GM13977 (cell line): ENCODE data around the gene COL5A1.

Source experiments
- DNase-seq: peaks from one replicate; pipeline ENCODE4 v3.0.0; 2012; ENCODE audit warnings: low spot score
- in situ Hi-C: fragments of 300-500 bp; cut with MboI; formaldehyde crosslinking; loops from one replicate; pipeline ENCODE4 v1.12.0; 2022; ENCODE audit warnings: low sequenced_read_pairs, low pct_unique_long_range_greater_than_20kb, mixed read lengths, inconsistent platforms; ENCODE audit not compliant: unreplicated experiment
- TF ChIP-seq, protein P1 (sequence below): IDR thresholded peaks from 2 replicates; pipeline ENCODE4 v1.5.1; 2012; ENCODE audit warnings: mild to moderate bottlenecking, control low read depth; ENCODE audit not compliant: insufficient read depth; ENCODE audit errors: extremely low read depth, missing control alignments

Gene COL5A1

DNA sequence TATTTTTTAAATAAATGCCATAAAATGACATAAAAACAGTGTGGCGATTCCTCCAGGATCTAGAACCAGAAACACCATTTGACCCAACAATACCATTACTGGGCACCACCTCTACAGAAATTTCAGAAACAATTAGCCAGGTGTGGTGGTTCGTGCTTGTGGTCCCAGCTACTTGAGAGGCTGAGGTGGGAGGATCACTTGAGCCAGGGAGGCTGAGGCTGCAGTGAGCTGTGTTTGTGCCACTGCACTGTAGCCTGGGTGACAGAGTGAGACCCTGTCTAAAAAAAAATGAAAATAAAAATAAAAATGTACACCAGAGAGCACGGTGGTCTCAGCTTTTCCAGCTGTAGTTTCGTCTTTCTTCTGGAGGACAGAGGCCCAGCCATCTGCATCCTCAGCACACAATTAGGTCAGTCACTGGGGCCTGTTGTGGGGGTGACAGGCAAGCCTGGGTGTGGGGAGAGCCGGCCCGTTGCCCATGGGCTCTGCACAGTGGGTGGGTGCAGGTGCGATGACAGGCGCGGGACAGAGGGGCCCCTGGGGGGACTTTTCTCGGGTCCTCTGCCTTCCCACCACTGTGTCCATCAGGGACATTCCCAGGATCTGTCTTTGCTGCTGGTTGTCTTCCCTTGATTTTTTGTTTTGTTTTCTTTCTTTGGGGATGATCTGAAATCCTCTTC lies 9.8 kb downstream of the COL5A1 start:
- TF ChIP-seq, protein P1, sequence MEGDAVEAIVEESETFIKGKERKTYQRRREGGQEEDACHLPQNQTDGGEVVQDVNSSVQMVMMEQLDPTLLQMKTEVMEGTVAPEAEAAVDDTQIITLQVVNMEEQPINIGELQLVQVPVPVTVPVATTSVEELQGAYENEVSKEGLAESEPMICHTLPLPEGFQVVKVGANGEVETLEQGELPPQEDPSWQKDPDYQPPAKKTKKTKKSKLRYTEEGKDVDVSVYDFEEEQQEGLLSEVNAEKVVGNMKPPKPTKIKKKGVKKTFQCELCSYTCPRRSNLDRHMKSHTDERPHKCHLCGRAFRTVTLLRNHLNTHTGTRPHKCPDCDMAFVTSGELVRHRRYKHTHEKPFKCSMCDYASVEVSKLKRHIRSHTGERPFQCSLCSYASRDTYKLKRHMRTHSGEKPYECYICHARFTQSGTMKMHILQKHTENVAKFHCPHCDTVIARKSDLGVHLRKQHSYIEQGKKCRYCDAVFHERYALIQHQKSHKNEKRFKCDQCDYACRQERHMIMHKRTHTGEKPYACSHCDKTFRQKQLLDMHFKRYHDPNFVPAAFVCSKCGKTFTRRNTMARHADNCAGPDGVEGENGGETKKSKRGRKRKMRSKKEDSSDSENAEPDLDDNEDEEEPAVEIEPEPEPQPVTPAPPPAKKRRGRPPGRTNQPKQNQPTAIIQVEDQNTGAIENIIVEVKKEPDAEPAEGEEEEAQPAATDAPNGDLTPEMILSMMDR, result no peak
- in situ Hi-C loops, result no loop called here

DNA sequence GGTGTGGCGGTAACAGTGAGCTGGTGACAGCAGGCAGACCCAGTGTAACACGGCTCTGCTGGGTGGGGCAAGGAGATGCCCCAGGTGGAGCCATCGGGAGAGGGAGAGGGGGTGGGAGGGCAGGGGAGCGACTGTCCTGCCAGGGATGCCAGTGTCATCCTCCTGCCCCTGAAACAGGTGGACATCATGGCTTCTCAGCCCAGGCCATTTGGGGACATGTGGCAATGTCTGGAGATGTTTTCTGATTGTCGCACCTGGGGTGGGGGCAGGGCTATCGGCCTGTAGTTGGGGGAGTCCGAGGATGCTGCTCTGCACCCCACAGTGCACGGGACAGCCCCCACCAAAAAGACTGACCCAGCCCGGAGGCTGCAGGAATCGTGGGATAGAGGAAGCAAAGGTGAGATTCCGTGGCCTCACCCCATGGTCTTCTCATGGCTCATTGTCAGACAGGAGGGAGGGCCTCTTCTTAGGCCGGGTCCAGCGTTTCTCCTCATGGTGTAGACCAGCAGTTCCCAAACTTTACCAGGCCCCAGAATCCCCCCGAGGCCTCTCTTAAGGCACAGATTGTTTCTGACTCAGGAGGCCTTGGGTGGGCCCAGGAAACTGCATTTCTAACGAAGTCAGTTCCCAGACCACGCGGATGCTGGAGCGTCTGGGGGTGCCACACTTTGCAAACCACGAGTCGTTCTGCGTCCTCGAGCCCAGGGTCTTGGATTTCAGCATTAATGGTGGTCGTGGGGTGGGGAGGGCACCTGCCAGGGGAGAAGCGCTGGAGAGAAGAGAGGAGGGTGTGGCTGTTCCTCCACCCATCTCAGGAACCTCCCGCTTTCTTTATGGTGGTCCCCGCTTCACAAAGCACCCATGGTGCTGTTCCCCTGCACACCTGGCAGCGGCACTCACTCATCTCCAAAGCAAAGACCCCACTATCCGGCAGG lies 11.0 kb downstream of the COL5A1 start:
- DNase-seq, result no peak
- TF ChIP-seq, protein P1, result no peak
- in situ Hi-C loops, result no loop called here

More for the DNA sequence above, 9.8 kb downstream of the COL5A1 start:
- DNase-seq, result no peak

GRCh38 chr9:134653259-134654009 lies 11.8 kb downstream of the COL5A1 start:
- TF ChIP-seq, protein P1, result no peak
- no peak for DNase-seq
- in situ Hi-C loops, result no loop called here

DNA sequence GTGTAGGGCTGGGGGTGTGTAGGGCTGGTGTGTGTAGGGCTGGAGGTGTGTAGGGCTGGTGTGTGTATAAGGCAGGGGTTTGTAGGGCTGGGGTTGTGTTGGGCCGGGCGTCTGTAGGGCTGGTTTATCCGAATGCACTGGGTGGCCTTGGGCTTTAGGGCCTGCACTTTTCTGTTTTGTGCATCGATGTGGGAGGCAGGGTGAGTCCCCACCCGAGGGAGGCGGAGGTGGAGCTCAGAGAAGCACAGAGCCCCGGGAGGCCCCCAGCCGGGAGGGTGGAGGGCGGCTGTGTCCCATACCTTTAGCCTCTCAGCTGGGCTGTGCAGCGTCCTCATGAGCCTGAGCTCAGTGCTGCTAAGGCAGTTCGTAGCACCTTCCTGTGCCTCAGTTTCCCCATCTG lies 13.5 kb downstream of the COL5A1 start:
- TF ChIP-seq, protein P1, result no peak
- in situ Hi-C loops, result no loop called here

DNA sequence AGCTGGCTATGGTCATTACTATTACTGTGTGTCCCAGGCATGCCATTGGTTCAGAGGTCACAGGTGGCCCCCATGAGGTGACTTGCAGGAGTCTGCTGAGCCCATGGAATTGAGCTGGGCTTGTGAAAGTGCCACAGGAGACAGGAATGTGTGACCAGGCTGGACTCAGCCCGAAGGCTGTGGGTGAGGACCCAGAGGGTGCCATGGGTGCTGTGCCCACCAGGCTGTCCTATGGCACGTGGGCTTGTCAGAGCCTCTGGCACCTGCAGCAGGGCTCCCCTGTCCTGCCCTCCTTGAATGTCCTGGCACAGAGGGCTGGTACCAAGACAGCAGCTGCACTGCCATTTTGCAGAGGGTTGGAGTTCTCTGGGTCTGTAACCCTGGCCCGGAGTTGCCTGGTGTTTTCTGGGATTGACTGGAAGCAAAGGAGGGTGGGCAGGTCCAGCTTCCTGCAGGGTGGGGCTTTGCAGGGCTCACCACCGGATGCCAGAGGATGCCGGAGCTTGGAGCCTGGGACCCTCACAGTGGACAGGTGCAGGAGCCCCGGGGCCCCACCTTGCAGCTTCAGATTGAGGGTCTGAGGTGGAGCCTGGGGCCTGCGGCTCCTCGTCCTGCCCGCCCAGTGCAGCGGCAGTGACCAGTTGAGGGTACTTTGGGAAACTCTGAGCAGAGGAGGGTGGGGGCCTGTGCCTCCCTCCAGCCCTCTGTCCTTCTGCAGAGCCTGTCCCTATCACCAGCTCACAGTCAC lies 14.2 kb downstream of the COL5A1 start:
- in situ Hi-C loops, result no loop called here
- TF ChIP-seq, protein P1, result no peak
- no peak for DNase-seq

More for the DNA sequence above, 13.5 kb downstream of the COL5A1 start:
- no peak for DNase-seq
